GM19035 (cell line): Measurements from ENCODE around the gene PROSER3.

ENCODE experiments used
- ATAC-seq: cut with Tn5 transposase; IDR thresholded peaks from one replicate; pipeline ENCODE4 v1.9.1; 2021; ENCODE audit not compliant: unreplicated experiment

The PROSER3 gene

GRCh38 chr19:35775298-35776101 is 17.5 kb downstream of the PROSER3 start, which contains the start of gene ARHGAP33:
Gene ARHGAP33 (plus strand): TSS chr19:35775564. CDS start chr19:35775659, 95 bp downstream.
- ATAC-seq: peak; percentile 92

GRCh38 chr19:35776102-35776788 is 18.3 kb downstream of the PROSER3 start:
- ATAC-seq: no peak

- ATAC-seq: no peak
Observed at GRCh38 chr19:35777086-35777841, 19.3 kb downstream of the PROSER3 start.

GRCh38 chr19:35777961-35778360 is 20.0 kb downstream of the PROSER3 start:
- no peak for ATAC-seq

- ATAC-seq: no peak
Observed at GRCh38 chr19:35779033-35779432, 21.1 kb downstream of the PROSER3 start.

- ATAC-seq: no peak
Observed at GRCh38 chr19:35780058-35780457, 22.1 kb downstream of the PROSER3 start.

- no peak for ATAC-seq
Observed at GRCh38 chr19:35780717-35781116, 22.7 kb downstream of the PROSER3 start.

- ATAC-seq: no peak
Observed at GRCh38 chr19:35781650-35782049, 23.7 kb downstream of the PROSER3 start.

GRCh38 chr19:35782589-35782988 is 24.6 kb downstream of the PROSER3 start:
- no peak for ATAC-seq

GRCh38 chr19:35783469-35784434 is 25.8 kb downstream of the PROSER3 start:
- ATAC-seq: no peak

- ATAC-seq: no peak
Observed at GRCh38 chr19:35784503-35785338, 26.7 kb downstream of the PROSER3 start.

GRCh38 chr19:35785339-35785627 is 27.3 kb downstream of the PROSER3 start:
- ATAC-seq: no peak

GRCh38 chr19:35786299-35787160 is 28.6 kb downstream of the PROSER3 start:
- ATAC-seq: no peak

GRCh38 chr19:35787227-35787799 is 29.3 kb downstream of the PROSER3 start:
- ATAC-seq: no peak

- ATAC-seq: no peak
Observed at GRCh38 chr19:35788205-35788960, 30.4 kb downstream of the PROSER3 start.

GRCh38 chr19:35789195-35789977 is 31.4 kb downstream of the PROSER3 start:
- ATAC-seq: no peak
